Ishikawa (cell line): ENCODE data around the gene ARMC2.

Experiments
- CEBPB ChIP-seq: IDR thresholded peaks from 2 replicates; pipeline ENCODE4 v1.6.1; 2012
- CREB1 ChIP-seq: IDR thresholded peaks from 2 replicates; pipeline ENCODE4 v1.6.1; 2012; ENCODE audit warnings: low read depth
- EGR1 ChIP-seq: IDR thresholded peaks from 2 replicates; pipeline ENCODE4 v1.6.1; 2012
- EP300 ChIP-seq: IDR thresholded peaks from 2 replicates; pipeline ENCODE4 v1.6.1; 2012; ENCODE audit warnings: borderline replicate concordance
- FOXM1 ChIP-seq: IDR thresholded peaks from 2 replicates; pipeline ENCODE4 v1.6.1; 2012; ENCODE audit warnings: low read depth, borderline replicate concordance
- MAX ChIP-seq: IDR thresholded peaks from 2 replicates; pipeline ENCODE4 v1.6.1; 2012
- NFIC ChIP-seq: IDR thresholded peaks from 2 replicates; pipeline ENCODE4 v1.6.1; 2012
- RAD21 ChIP-seq: IDR thresholded peaks from 2 replicates; pipeline ENCODE4 v1.6.1; 2012; ENCODE audit warnings: low read depth
- REST ChIP-seq: IDR thresholded peaks from 2 replicates; pipeline ENCODE4 v1.6.1; 2012; ENCODE audit warnings: low read depth, mild to moderate bottlenecking
- TAF1 ChIP-seq: IDR thresholded peaks from 2 replicates; pipeline ENCODE4 v1.6.1; 2012; ENCODE audit warnings: low read depth, mild to moderate bottlenecking
- TCF12 ChIP-seq: IDR thresholded peaks from 2 replicates; pipeline ENCODE4 v1.6.1; 2012; ENCODE audit warnings: low read depth
- TEAD4 ChIP-seq: IDR thresholded peaks from 2 replicates; pipeline ENCODE4 v1.6.1; 2012
- USF1 ChIP-seq: IDR thresholded peaks from 2 replicates; pipeline ENCODE4 v1.6.1; 2012
- YY1 ChIP-seq: IDR thresholded peaks from 2 replicates; pipeline ENCODE4 v1.6.1; 2012; ENCODE audit warnings: low read depth
- ZBTB7A ChIP-seq: IDR thresholded peaks from 2 replicates; pipeline ENCODE4 v1.6.1; 2012; ENCODE audit warnings: low read depth

Gene ARMC2

GRCh38 chr6:108845145-108845544 lies 3.1 kb upstream of the ARMC2 start:
- TF ChIP-seq EGR1: no peak
- TF ChIP-seq TCF12: no peak
- TF ChIP-seq TAF1: no peak
- TF ChIP-seq CEBPB: no peak

GRCh38 chr6:108846101-108846500 lies 2.1 kb upstream of the ARMC2 start:
- TF ChIP-seq ZBTB7A (no peak), EP300 (no peak), EGR1 (no peak), TAF1 (no peak), CREB1 (no peak), NFIC (no peak), CEBPB (no peak), TCF12 (no peak), RAD21 (no peak), MAX (no peak), YY1 (no peak), FOXM1 (no peak), USF1 (no peak), TEAD4 (no peak)

- TF ChIP-seq USF1 (no peak), ZBTB7A (no peak), REST (no peak), TAF1 (no peak), TEAD4 (no peak)
Measured at GRCh38 chr6:108846628-108847027, 1.6 kb upstream of the ARMC2 start.

- no peak for TF ChIP-seq ZBTB7A
- TF ChIP-seq CREB1: no peak
- TF ChIP-seq FOXM1: no peak
- no peak for TF ChIP-seq TCF12
- TF ChIP-seq TAF1: no peak
- TF ChIP-seq EGR1: no peak
- TF ChIP-seq EP300: no peak
- no peak for TF ChIP-seq REST
- no peak for TF ChIP-seq CEBPB
- TF ChIP-seq USF1: no peak
- no peak for TF ChIP-seq MAX
- no peak for TF ChIP-seq RAD21
- no peak for TF ChIP-seq YY1
- TF ChIP-seq NFIC: no peak
- TF ChIP-seq TEAD4: no peak
Measured at GRCh38 chr6:108847738-108848115, 495 bp upstream of the ARMC2 start.

GRCh38 chr6:108850669-108851465 lies 2.6 kb downstream of the ARMC2 start:
- no peak for TF ChIP-seq FOXM1
- no peak for TF ChIP-seq YY1
- TF ChIP-seq CEBPB: no peak
- TF ChIP-seq CREB1: no peak
- TF ChIP-seq ZBTB7A: no peak
- no peak for TF ChIP-seq USF1
- TF ChIP-seq MAX: no peak
- no peak for TF ChIP-seq RAD21
- TF ChIP-seq EGR1: no peak
- TF ChIP-seq EP300: no peak
- no peak for TF ChIP-seq TAF1
- TF ChIP-seq NFIC: no peak
- TF ChIP-seq TCF12: no peak
- no peak for TF ChIP-seq TEAD4
- no peak for TF ChIP-seq REST
